ENCODE results near the gene COL27A1.

- TF ChIP-seq CTCF (optimal IDR thresholded peaks at IDR 0.05 in 1 of 3, IDR thresholded peaks at IDR 0.05 in 1 of 3, conservative IDR thresholded peaks at IDR 0.05 in 1 of 3; ENCODE audit: extremely low read depth in 1 of 3, insufficient read depth in 2 of 3, low read length in 3 of 3) (no peak), EZH2 (IDR thresholded peaks at IDR 0.05; ENCODE audit: low read length) (no peak)
These were observed 42.4 kb upstream of the COL27A1 start for GRCh38 chr9:114112778-114113584.

Measured in keratinocyte (primary cell).